A549 (cell line): ENCODE measurements around the gene GPD1. TPM values are rescaled to one million over a fixed set of nuclear protein-coding genes. Genes with fewer than 3 reads are reported as not detected.
A peak's percentile ranks its signal among the peaks of the same experiment; 100 is the strongest.

Experiments used
- ATAC-seq, 2 experiments: fragments of 200-7000 bp in 1 of 2; fragments of >200 bp in 1 of 2; cut with Nextera tagmentation in 1 of 2; cut with Tn5 transposase in 1 of 2; 3 replicates each; pipeline versions ENCODE4 v1.8.0 to v1.9.1; 2018 to 2020; ENCODE audit warnings: mild to moderate bottlenecking in 1 of 2, moderate library complexity in 1 of 2
- CTCF ChIA-PET: fragments of 300-600 bp; sonication (Branson Sonifier 250); formaldehyde crosslinking; extraction: SDS; loops from one replicate; lab custom pipeline; 2021; ENCODE audit warnings: antibody characterized with exemption, inconsistent platforms; lab: Yijun Ruan, JAX
- POLR2A ChIA-PET: fragments of 350-600 bp; formaldehyde crosslinking; extraction: SDS; loops from one replicate; lab custom pipeline; 2021; ENCODE audit warnings: antibody characterized with exemption, inconsistent platforms; lab: Yijun Ruan, JAX
- DNase-seq, 2 experiments: peaks; one replicate each; pipeline versions ENCODE4 v3.0.0 to v3.0.0-alpha.2; 2011 to 2016; ENCODE audit warnings: low read depth in 1 of 2, low spot score in 1 of 2
- FAIRE-seq: peaks from 2 replicates; lab custom pipeline; 2011; peaks lifted over from hg19 to GRCh38; lab: Jason Lieb, UNC
- H3K27ac ChIP-seq, 2 experiments: fragments of >200 bp; sonication (Bioruptor Twin); formaldehyde crosslinking; 3 replicates each; pipeline ENCODE4 v1.5.1; 2016 to 2017
- H3K4me1 ChIP-seq: fragments of >200 bp; sonication (Bioruptor Twin); formaldehyde crosslinking; 3 replicates; pipeline ENCODE4 v1.6.1; 2016
- H3K4me2 ChIP-seq: fragments of >200 bp; sonication (Bioruptor Twin); formaldehyde crosslinking; 3 replicates; pipeline ENCODE4 v1.6.1; 2016
- H3K4me3 ChIP-seq: fragments of >200 bp; sonication (Bioruptor Twin); formaldehyde crosslinking; 3 replicates; pipeline ENCODE4 v1.5.1; 2016
- H3K9me3 ChIP-seq: fragments of >200 bp; sonication (Bioruptor Twin); formaldehyde crosslinking; 3 replicates; pipeline ENCODE4 v1.6.1; 2016
- ATOH8 ChIP-seq: fragments of 250-450 bp; sonication (Bioruptor Pico); IDR thresholded peaks from 2 replicates; pipeline ENCODE4 v1.5.0; 2020; ENCODE audit warnings: low read depth, mild to moderate bottlenecking, moderate library complexity
- CEBPB ChIP-seq, 2 experiments: fragments of >200 bp in 1 of 2; sonication (Bioruptor Twin) in 1 of 2; formaldehyde crosslinking in 1 of 2; IDR thresholded peaks; 2 replicates each; pipeline ENCODE4 v1.6.1; 2012 to 2016
- CHD4 ChIP-seq: fragments of 200-600 bp; sonication (generic); IDR thresholded peaks from 2 replicates; pipeline ENCODE4 v1.6.1; 2016; ENCODE audit warnings: antibody characterized with exemption, mild to moderate bottlenecking, borderline replicate concordance
- CTCF ChIP-seq: fragments of >200 bp; sonication (Bioruptor Twin); formaldehyde crosslinking; IDR thresholded peaks from 3 replicates; pipeline ENCODE4 v1.5.1; 2016
- EHMT2 ChIP-seq: fragments of 200-600 bp; sonication (generic); IDR thresholded peaks from 2 replicates; pipeline ENCODE4 v1.6.1; 2016; ENCODE audit warnings: antibody characterized with exemption, low read depth, mild to moderate bottlenecking, moderate library complexity
- EP300 ChIP-seq, 2 experiments: fragments of >200 bp; sonication (Bioruptor Twin); formaldehyde crosslinking; IDR thresholded peaks; 2 replicates in 1 of 2; 3 replicates in 1 of 2; pipeline ENCODE4 v1.6.1; 2016 to 2017
- FOSL2 ChIP-seq, 2 experiments: fragments of 450-650 bp in 1 of 2; fragments of >200 bp in 1 of 2; sonication (Bioruptor Twin) in 1 of 2; formaldehyde crosslinking; IDR thresholded peaks; 2 replicates each; pipeline versions ENCODE4 v1.5.0 to v1.6.1; 2016 to 2020; ENCODE audit warnings: mild to moderate bottlenecking in 1 of 2, moderate library complexity in 1 of 2
- HMGXB4 ChIP-seq: fragments of 250-450 bp; sonication (Bioruptor Pico); IDR thresholded peaks from 2 replicates; pipeline ENCODE4 v1.5.0; 2021; ENCODE audit warnings: mild to moderate bottlenecking, moderate library complexity, borderline replicate concordance
- HOXA7 ChIP-seq: fragments of 250-450 bp; sonication (Bioruptor Pico); IDR thresholded peaks from 2 replicates; pipeline ENCODE4 v1.5.0; 2020; ENCODE audit warnings: mild to moderate bottlenecking, moderate library complexity
- HOXB5 ChIP-seq: fragments of 250-450 bp; sonication (Bioruptor Pico); IDR thresholded peaks from 2 replicates; pipeline ENCODE4 v1.5.0; 2020; ENCODE audit warnings: mild to moderate bottlenecking, moderate library complexity
- KDM5A ChIP-seq: fragments of 200-600 bp; sonication (generic); IDR thresholded peaks from 2 replicates; pipeline ENCODE4 v1.6.1; 2016; ENCODE audit warnings: antibody characterized with exemption, mild to moderate bottlenecking
- MAFK ChIP-seq: fragments of 450-650 bp; IDR thresholded peaks from 2 replicates; pipeline ENCODE4 v1.6.1; 2014; ENCODE audit not compliant: partially characterized antibody
- MAZ ChIP-seq: fragments of 150-350 bp; IDR thresholded peaks from 2 replicates; pipeline ENCODE4 v1.6.1; 2014; ENCODE audit warnings: antibody characterized with exemption, low read depth, low read length, borderline replicate concordance
- RAD21 ChIP-seq, 2 experiments: fragments of >200 bp in 1 of 2; sonication (Bioruptor Twin) in 1 of 2; formaldehyde crosslinking in 1 of 2; IDR thresholded peaks in 1 of 2; conservative IDR thresholded peaks in 1 of 2; 2 replicates in 1 of 2; 3 replicates in 1 of 2; pipeline ENCODE4 v1.6.1; 2012 to 2018; ENCODE audit warnings: inconsistent platforms in 1 of 2
- RCOR1 ChIP-seq: fragments of 150-350 bp; IDR thresholded peaks from 2 replicates; pipeline ENCODE4 v1.6.1; 2014; ENCODE audit warnings: antibody characterized with exemption, low read length, low read depth
- SMC3 ChIP-seq: fragments of >200 bp; sonication (Bioruptor Twin); formaldehyde crosslinking; IDR thresholded peaks from 3 replicates; pipeline ENCODE4 v1.6.1; 2018; ENCODE audit warnings: inconsistent platforms
- SREBF2 ChIP-seq: fragments of 450-650 bp; IDR thresholded peaks from 2 replicates; pipeline ENCODE4 v1.6.1; 2014; ENCODE audit warnings: mild to moderate bottlenecking, moderate library complexity
- TFCP2L1 ChIP-seq: fragments of 250-450 bp; sonication (Bioruptor Pico); IDR thresholded peaks from 2 replicates; pipeline ENCODE4 v1.5.0; 2021; ENCODE audit warnings: mild to moderate bottlenecking
- WGBS: methylation state at CpG from one replicate; pipeline ENCODE4 v1.1.6; 2017; ENCODE audit errors: missing lambda C conversion rate; 5-methylcytosine and 5-hydroxymethylcytosine counted together
- polyA plus RNA-seq, 4 experiments: library from polyadenylated mRNA; depleted of rRNA in 3 of 4; stranded (reverse); fragments of >200 nt; fragmentation: RNase III in 1 of 4; extraction: RNeasy Plus Mini Kit Qiagen cat#74134 plus additional on column Dnase treatment in 1 of 4; gene quantifications; 2 replicates in 3 of 4; 3 replicates in 1 of 4; pipeline ENCODE4 v1.2.3, GENCODE V29; 2011 to 2017

Gene GPD1
- polyA plus RNA-seq, 2 of the 4 experiments (the other 2 are of a cell fraction), result 0.10 to 0.44 TPM

- ATAC-seq, result no peak
- ChIA-PET CTCF (interaction anchor here (0.7 to 17.7 kb wide), 9 partner anchors 12 to 75 kb away, joined by 3 to 309 read pairs (median 3); partner anchors contain the start of genes CERS5, COX14 and SMARCD1), POLR2A (interaction anchor here (2.7 kb wide), 1 partner anchor 11 kb away, joined by 17 read pairs; the partner anchor contains the start of gene COX14)
- no peak for FAIRE-seq
- H3K4me2 ChIP-seq, result no peak overlapping the region
- no peaks in the 10 kb centered on the region for H3K9me3 ChIP-seq
- 78% methylated on average over 3 of the region's 3 CpGs for WGBS
- TF ChIP-seq MAFK, result no peak
- DNase-seq, result no peak
- no peaks in the 10 kb centered on the region for H3K4me1 ChIP-seq
- H3K27ac ChIP-seq, result no peak overlapping the region
- no peak overlapping the region for H3K4me3 ChIP-seq
These were observed 3.2 kb upstream of the GPD1 start for GRCh38 chr12:50100561-50100960.

GRCh38 chr12:50101663-50102062, 2.1 kb upstream of the GPD1 start:
- no peak overlapping the region for H3K4me3 ChIP-seq
- FAIRE-seq (no peak), ATAC-seq (peak; percentile 59 to 72), DNase-seq (peak; percentile 57 to 65)
- H3K4me1 ChIP-seq, result no peaks in the 10 kb centered on the region
- POLR2A ChIA-PET, result interaction anchor here (1.4 to 2.7 kb wide), 3 partner anchors 10 to 19 kb away, joined by 4 to 17 read pairs (median 14); partner anchors contain the start of genes COX14 and SMARCD1
- H3K9me3 ChIP-seq, result no peaks in the 10 kb centered on the region
- H3K4me2 ChIP-seq, result no peak overlapping the region
- CTCF ChIA-PET, result interaction anchor here (0.7 to 17.7 kb wide), 12 partner anchors 11 to 289 kb away, joined by 3 to 309 read pairs (median 4); partner anchors contain the start of genes CERS5, COX14 and SMARCD1
- H3K27ac ChIP-seq, result no peak overlapping the region
- 75% methylated on average over 3 of the region's 3 CpGs for WGBS
- no peak for TF ChIP-seq MAFK
- TF ChIP-seq CTCF, result peak; percentile 30; the same call in 2 of the 3 replicates
- peak in 1 of 2 experiments; percentile 50; a peak in 2 of 5 replicates for TF ChIP-seq RAD21 (conservative IDR thresholded peaks at IDR 0.05 in 1 of 2, IDR thresholded peaks at IDR 0.05 in 1 of 2)
- TF ChIP-seq SMC3, result peak; percentile 40; the same call in 2 of the 3 replicates
- TF ChIP-seq CEBPB (IDR thresholded peaks at IDR 0.05), result peak; percentile 36 to 75; a peak in 3 of 4 replicates

GRCh38 chr12:50102131-50102531, 1.7 kb upstream of the GPD1 start:
- no peak for FAIRE-seq
- Histone ChIP-seq H3K4me1 (no peaks in the 10 kb centered on the region), H3K4me3 (no peak overlapping the region), H3K9me3 (no peaks in the 10 kb centered on the region), H3K4me2 (no peak overlapping the region), H3K27ac (no peak overlapping the region)
- WGBS, result 91% methylated on average over 2 of the region's 2 CpGs
- ATAC-seq, result no peak
- no peak for DNase-seq
- POLR2A ChIA-PET, result interaction anchor here (1.4 to 2.7 kb wide), 3 partner anchors 10 to 19 kb away, joined by 4 to 17 read pairs (median 14); partner anchors contain the start of genes COX14 and SMARCD1
- TF ChIP-seq CHD4, result no peak
- CTCF ChIA-PET, result interaction anchor here (1.0 to 17.7 kb wide), 9 partner anchors 10 to 213 kb away, joined by 3 to 309 read pairs (median 6); partner anchors contain the start of genes COX14 and SMARCD1

- no peaks in the 10 kb centered on the region for H3K4me1 ChIP-seq
- CTCF ChIA-PET, result interaction anchor here (1.4 to 17.7 kb wide), 8 partner anchors 10 to 212 kb away, joined by 3 to 309 read pairs (median 6); partner anchors contain the start of genes CERS5, COX14 and SMARCD1
- DNase-seq (no peak), FAIRE-seq (no peak)
- 95% methylated on average over 8 of the region's 8 CpGs for WGBS
- no peak for TF ChIP-seq SREBF2
- no peak for TF ChIP-seq CEBPB (IDR thresholded peaks at IDR 0.05)
- TF ChIP-seq EHMT2, result no peak
- TF ChIP-seq MAZ, result no peak
- TF ChIP-seq, all 56 proteins: peak for 0
- no peak overlapping the region for H3K4me3 ChIP-seq
- no peak; a peak in 1 of 6 replicates for ATAC-seq
- H3K27ac ChIP-seq, result no peak overlapping the region
- no peak overlapping the region for H3K4me2 ChIP-seq
- no peaks in the 10 kb centered on the region for H3K9me3 ChIP-seq
- POLR2A ChIA-PET, result interaction anchor here (0.6 to 2.7 kb wide), 5 partner anchors 9 to 20 kb away, joined by 3 to 17 read pairs (median 4); partner anchors contain the start of genes COX14 and SMARCD1
These were observed 1.0 kb upstream of the GPD1 start for GRCh38 chr12:50102646-50103309.

GRCh38 chr12:50103351-50103750, 457 bp upstream of the GPD1 start:
- Histone ChIP-seq H3K4me2 (no peak overlapping the region), H3K4me3 (no peak overlapping the region), H3K4me1 (no peaks in the 10 kb centered on the region), H3K27ac (no peak overlapping the region), H3K9me3 (no peaks in the 10 kb centered on the region)
- WGBS, result 100% methylated on average over 2 of the region's 2 CpGs
- ChIA-PET CTCF (interaction anchor here (1.0 to 17.7 kb wide), 9 partner anchors 9 to 211 kb away, joined by 3 to 309 read pairs (median 6); partner anchors contain the start of genes CERS5, COX14 and SMARCD1), POLR2A (interaction anchor here (0.6 to 0.8 kb wide), 2 partner anchors 9 to 19 kb away, joined by 3 read pairs; partner anchors contain the start of gene COX14)
- FAIRE-seq (no peak), ATAC-seq (no peak), DNase-seq (no peak)
- no peak for TF ChIP-seq KDM5A
- no peak for TF ChIP-seq FOSL2 (IDR thresholded peaks at IDR 0.05)
- TF ChIP-seq FOSL2 (CRISPR knock-in tag; IDR thresholded peaks at IDR 0.05), result no peak
- no peak for TF ChIP-seq HOXA7 (CRISPR knock-in tag)
- TF ChIP-seq ATOH8 (CRISPR knock-in tag), result no peak
- TF ChIP-seq EP300 (IDR thresholded peaks at IDR 0.05), result no peak
- TF ChIP-seq CHD4, result no peak
- TF ChIP-seq HMGXB4 (CRISPR knock-in tag), result no peak
- no peak for TF ChIP-seq TFCP2L1 (CRISPR knock-in tag)
- TF ChIP-seq CEBPB (IDR thresholded peaks at IDR 0.05), result no peak
- no peak for TF ChIP-seq RCOR1
- no peak for TF ChIP-seq HOXB5 (CRISPR knock-in tag)
- no peak for TF ChIP-seq SMC3
